ENCODE measurements around the gene LIM2.

LIM2 gene

GRCh38 chr19:51394050-51394836 lies 6.5 kb upstream of the LIM2 start:
- DNase-seq, result peak; percentile 99 to 100

- no peak for DNase-seq
Measured at GRCh38 chr19:51392701-51393100, 4.9 kb upstream of the LIM2 start.

GRCh38 chr19:51391073-51391611 lies 3.4 kb upstream of the LIM2 start:
- DNase-seq, result no peak

- DNase-seq, result no peak
Measured at GRCh38 chr19:51389143-51389542, 1.4 kb upstream of the LIM2 start.

GRCh38 chr19:51386882-51387520 lies 773 bp downstream of the LIM2 start:
- DNase-seq, result no peak

- DNase-seq, result no peak
Measured at GRCh38 chr19:51382004-51382403, 5.8 kb downstream of the LIM2 start.

GRCh38 chr19:51380379-51380778 lies 7.4 kb downstream of the LIM2 start:
- no peak for DNase-seq

- no peak for DNase-seq
Measured at GRCh38 chr19:51377422-51377821, 10.4 kb downstream of the LIM2 start.

GRCh38 chr19:51375504-51376221 lies 12.1 kb downstream of the LIM2 start:
- no peak for DNase-seq

- DNase-seq, result no peak
Measured at GRCh38 chr19:51372649-51373504, 14.9 kb downstream of the LIM2 start, which contains the start of gene NKG7. Gene NKG7 (minus strand): TSS chr19:51372654. CDS start chr19:51372535, 119 bp downstream.

- DNase-seq, result no peak
Measured at GRCh38 chr19:51372021-51372648, 15.6 kb downstream of the LIM2 start.

GRCh38 chr19:51371186-51371690 lies 16.5 kb downstream of the LIM2 start:
- DNase-seq, result no peak

- DNase-seq, result no peak
Measured at GRCh38 chr19:51370230-51370629, 17.5 kb downstream of the LIM2 start.

GRCh38 chr19:51368366-51369282 lies 19.1 kb downstream of the LIM2 start, which contains the start of gene CLDND2:
Gene CLDND2 (minus strand): TSS chr19:51369003. CDS start chr19:51368577, 426 bp downstream.
- no peak for DNase-seq

GRCh38 chr19:51367565-51368365 lies 20.0 kb downstream of the LIM2 start:
- peak; percentile 94 to 99 for DNase-seq

GRCh38 chr19:51367255-51367564 lies 20.6 kb downstream of the LIM2 start:
- DNase-seq, result peak in 1 of 2 experiments; percentile 46

- peak; percentile 98 to 99 for DNase-seq
Measured at GRCh38 chr19:51366389-51367254, 21.2 kb downstream of the LIM2 start.

GRCh38 chr19:51365965-51366388 lies 21.8 kb downstream of the LIM2 start, which contains the start of gene ETFB:
Gene ETFB (minus strand): TSS chr19:51366388. CDS start chr19:51366326, 62 bp downstream.
- DNase-seq, result no peak

Data from NCI-H526 (cell line).